Measurements from ENCODE around the gene HAPSTR1.

Gene HAPSTR1

GRCh38 chr16:9102943-9103342 is 11.5 kb downstream of the HAPSTR1 start:
- TF ChIP-seq, protein P1, sequence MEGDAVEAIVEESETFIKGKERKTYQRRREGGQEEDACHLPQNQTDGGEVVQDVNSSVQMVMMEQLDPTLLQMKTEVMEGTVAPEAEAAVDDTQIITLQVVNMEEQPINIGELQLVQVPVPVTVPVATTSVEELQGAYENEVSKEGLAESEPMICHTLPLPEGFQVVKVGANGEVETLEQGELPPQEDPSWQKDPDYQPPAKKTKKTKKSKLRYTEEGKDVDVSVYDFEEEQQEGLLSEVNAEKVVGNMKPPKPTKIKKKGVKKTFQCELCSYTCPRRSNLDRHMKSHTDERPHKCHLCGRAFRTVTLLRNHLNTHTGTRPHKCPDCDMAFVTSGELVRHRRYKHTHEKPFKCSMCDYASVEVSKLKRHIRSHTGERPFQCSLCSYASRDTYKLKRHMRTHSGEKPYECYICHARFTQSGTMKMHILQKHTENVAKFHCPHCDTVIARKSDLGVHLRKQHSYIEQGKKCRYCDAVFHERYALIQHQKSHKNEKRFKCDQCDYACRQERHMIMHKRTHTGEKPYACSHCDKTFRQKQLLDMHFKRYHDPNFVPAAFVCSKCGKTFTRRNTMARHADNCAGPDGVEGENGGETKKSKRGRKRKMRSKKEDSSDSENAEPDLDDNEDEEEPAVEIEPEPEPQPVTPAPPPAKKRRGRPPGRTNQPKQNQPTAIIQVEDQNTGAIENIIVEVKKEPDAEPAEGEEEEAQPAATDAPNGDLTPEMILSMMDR (IDR thresholded peaks at IDR 0.05; ENCODE audit: low read length, missing control alignments), result no peak
- no peak overlapping the region for H3K4me3 ChIP-seq (replicated peaks; ENCODE audit: low read depth, low read length)
- DNase-seq (ENCODE audit: low read depth), result no peak

GRCh38 chr16:9103546-9103945 is 12.1 kb downstream of the HAPSTR1 start:
- H3K4me3 ChIP-seq (replicated peaks; ENCODE audit: low read depth, low read length), result no peak overlapping the region
- TF ChIP-seq, protein P1 (IDR thresholded peaks at IDR 0.05; ENCODE audit: low read length, missing control alignments), result no peak
- no peak for DNase-seq (ENCODE audit: low read depth)

GRCh38 chr16:9105189-9105588 is 13.7 kb downstream of the HAPSTR1 start:
- TF ChIP-seq, protein P1 (IDR thresholded peaks at IDR 0.05; ENCODE audit: low read length, missing control alignments), result no peak
- H3K4me3 ChIP-seq (replicated peaks; ENCODE audit: low read depth, low read length), result no peak overlapping the region
- no peak for DNase-seq (ENCODE audit: low read depth)

DNA sequence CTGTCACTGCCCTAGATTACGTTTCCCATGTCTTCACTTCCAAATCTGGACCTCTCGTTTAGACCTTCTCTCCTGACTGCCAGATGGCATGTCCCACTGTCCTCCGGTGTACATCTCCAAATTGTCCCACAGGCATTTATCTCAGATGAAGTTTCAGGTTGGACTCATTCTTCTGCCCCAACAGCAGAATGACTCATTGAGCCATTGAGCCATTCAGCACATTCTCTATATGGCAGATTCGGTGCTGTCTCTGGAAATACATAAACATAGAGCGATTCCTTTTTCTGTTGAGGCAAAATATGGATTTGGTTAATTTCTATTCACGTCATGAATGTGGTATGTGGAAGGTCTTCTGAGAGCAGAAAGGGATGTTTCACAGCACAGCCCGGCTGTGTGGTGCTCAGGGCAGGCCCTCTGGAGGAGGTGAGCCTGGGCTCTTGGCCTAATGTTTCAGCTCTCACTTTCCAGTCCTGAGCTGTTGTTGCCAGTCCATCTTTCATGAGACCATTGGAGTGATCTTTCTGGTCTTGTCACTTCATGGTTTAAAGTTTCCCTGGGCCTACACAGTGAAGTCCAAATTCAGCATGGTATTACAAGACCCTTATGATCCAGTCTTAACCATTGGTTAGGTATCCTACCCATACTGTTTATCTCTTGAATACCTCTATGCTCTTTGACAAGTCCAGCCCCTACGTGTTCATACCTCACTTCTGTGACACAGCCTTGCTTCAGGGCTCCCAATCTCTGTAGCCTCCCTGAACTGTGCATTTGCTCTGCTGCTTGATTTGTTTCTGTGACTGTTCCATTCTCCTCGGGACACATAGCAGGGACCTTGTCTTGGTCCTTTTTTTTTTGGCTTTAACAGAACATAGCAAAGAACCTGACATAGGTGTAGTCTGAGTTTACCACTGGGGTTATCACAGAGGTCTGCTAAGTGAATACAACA is 15.9 kb downstream of the HAPSTR1 start:
- DNase-seq (ENCODE audit: low read depth), result no peak
- TF ChIP-seq, protein P1 (IDR thresholded peaks at IDR 0.05; ENCODE audit: low read length, missing control alignments), result no peak
- H3K4me3 ChIP-seq (replicated peaks; ENCODE audit: low read depth, low read length), result no peak overlapping the region

GRCh38 chr16:9109255-9109654 is 17.8 kb downstream of the HAPSTR1 start:
- no peak overlapping the region for H3K4me3 ChIP-seq (replicated peaks; ENCODE audit: low read depth, low read length)
- TF ChIP-seq, protein P1 (IDR thresholded peaks at IDR 0.05; ENCODE audit: low read length, missing control alignments), result no peak
- no peak for DNase-seq (ENCODE audit: low read depth)

GRCh38 chr16:9112166-9112843 is 20.9 kb downstream of the HAPSTR1 start:
- DNase-seq (ENCODE audit: low read depth), result no peak
- TF ChIP-seq, protein P1 (IDR thresholded peaks at IDR 0.05; ENCODE audit: low read length, missing control alignments), result no peak
- H3K4me3 ChIP-seq (replicated peaks; ENCODE audit: low read depth, low read length), result no peak overlapping the region
